HUDEP-2 (cell line): Measurements from ENCODE around the gene TDP1.
"Not testable (repeated sequence)": the region's sequence is repeated elsewhere in the genome, so short reads cannot be mapped to it uniquely, and the experiment has no call there.

Source experiments
- DNase-seq, 76 experiments: peaks; one replicate each; lab custom pipeline; 2025; ENCODE audit not compliant: unreplicated experiment in 76 of 76; lab: John Stamatoyannopoulos, UW

Gene TDP1

GRCh38 chr14:89986462-89987160 is 30.9 kb downstream of the TDP1 start:
- no peak for DNase-seq

GRCh38 chr14:89987161-89987475 is 31.4 kb downstream of the TDP1 start:
- no peak for DNase-seq

DNA sequence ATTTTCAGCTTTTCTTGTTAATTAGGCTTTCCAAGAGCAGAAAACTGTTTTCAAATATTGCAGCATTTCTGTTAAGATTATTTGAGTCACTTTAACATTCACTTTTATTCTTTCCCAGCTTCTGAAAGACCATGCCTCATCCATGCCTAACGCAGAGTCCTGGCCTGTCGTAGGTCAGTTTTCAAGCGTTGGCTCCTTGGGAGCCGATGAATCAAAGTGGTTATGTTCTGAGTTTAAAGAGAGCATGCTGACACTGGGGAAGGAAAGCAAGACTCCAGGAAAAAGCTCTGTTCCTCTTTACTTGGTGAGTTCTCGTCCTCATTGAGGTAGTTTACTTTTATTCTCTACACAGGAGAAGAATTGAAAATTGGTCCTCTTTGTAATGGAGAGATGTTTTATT is 33.1 kb downstream of the TDP1 start:
- DNase-seq, result no peak

- DNase-seq, result no peak
Observed at GRCh38 chr14:89990218-89990617, 34.5 kb downstream of the TDP1 start.

DNA sequence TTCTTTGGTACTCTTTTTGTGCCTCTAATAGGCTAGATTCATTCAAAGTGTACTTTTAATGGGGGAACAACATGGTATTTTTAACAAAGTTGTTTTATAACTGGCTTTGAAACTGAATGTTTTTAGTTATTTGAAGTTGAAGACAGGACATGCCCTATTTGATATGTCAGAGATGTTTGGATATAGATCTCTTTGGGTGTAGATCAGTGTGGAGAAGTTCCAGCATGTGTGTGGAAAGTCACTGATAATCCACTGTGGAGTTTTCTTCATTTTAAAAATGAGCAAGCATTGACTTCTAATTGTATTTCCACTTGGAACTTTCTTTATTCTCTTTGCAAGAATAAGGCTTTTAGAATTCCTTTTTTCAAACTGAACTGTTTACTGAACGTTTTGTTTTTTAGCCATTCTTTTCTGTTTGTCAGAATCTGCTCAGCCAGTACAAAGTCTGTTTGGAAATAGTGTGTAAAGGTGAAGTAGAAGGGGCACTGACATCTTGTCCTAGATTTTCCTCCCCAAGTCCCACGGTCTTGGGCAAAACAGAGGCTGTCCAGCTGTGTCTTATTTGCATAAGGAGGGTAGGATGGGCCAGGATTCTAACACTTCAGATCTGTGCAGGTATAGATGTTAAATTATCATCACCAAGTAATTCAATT is 35.0 kb downstream of the TDP1 start:
- DNase-seq, result no peak

- DNase-seq, result no peak
Observed at GRCh38 chr14:89992273-89992672, 36.5 kb downstream of the TDP1 start.

- DNase-seq, result no peak
Observed at GRCh38 chr14:89996963-89997362, 41.2 kb downstream of the TDP1 start.

- DNase-seq, result no peak
Observed at GRCh38 chr14:90000935-90001334, 45.2 kb downstream of the TDP1 start.

DNA sequence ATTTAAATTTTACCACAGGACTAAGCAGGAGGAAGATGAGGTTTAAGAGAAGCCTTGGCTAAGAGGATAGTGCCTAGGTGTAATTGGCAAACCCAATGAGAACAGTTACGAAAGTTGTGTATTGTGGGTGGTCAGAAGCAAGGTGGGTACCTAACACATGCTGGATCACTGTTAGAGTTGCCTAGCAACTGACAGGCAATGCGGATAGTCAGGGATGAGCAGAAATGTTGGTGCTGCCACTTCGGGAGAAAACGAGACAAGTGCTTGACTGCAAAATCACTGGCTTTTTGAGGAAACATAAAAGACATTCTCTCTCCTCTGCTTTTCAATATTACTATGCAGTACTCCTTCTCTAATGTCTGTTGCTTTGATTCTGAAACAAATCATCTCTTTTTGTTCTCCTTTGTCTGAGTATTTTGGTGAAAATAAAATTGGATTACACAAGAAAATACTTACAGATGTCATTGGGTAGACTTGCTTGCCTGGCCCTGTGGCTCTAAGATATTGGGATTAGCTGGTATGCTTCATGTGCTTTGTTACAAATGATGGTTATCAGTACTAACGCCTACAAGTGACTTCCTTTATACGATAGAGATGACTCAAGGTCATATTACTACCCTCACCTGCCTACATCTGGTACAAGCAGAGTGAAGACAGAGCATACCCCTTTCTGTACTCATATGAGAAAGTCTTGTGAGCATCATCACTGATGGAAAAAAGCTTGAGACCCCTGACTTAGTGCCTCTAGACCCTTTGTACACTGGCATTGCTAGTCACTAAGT is 48.0 kb downstream of the TDP1 start:
- peak in 2 of 76 experiments; percentile 6 to 33 for DNase-seq

DNA sequence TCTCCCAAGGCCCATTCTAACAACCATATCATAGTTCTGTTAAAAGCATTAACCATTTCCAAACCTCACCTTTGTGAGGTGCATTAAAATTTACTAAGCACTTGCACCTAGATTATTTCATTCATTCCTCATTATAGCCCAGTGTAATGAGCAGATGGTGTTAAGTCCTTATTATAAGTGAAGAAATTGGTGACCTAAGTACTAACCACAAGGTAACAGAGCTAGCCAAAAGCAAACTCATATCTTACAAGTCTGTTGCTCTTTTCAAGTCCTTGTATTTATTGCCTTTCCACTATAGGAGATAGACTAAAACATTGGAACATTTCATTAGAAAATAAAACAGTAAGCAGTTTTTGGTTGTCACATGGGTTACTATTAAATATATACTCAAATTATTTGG is 49.7 kb downstream of the TDP1 start:
- peak in 2 of 76 experiments; percentile 10 to 12 for DNase-seq

- peak in 69 of 76 experiments; percentile 4 to 90 (median 55) for DNase-seq
Observed at GRCh38 chr14:90005939-90006530, 50.3 kb downstream of the TDP1 start.

GRCh38 chr14:90017371-90017770 is 61.6 kb downstream of the TDP1 start:
- no peak for DNase-seq

DNA sequence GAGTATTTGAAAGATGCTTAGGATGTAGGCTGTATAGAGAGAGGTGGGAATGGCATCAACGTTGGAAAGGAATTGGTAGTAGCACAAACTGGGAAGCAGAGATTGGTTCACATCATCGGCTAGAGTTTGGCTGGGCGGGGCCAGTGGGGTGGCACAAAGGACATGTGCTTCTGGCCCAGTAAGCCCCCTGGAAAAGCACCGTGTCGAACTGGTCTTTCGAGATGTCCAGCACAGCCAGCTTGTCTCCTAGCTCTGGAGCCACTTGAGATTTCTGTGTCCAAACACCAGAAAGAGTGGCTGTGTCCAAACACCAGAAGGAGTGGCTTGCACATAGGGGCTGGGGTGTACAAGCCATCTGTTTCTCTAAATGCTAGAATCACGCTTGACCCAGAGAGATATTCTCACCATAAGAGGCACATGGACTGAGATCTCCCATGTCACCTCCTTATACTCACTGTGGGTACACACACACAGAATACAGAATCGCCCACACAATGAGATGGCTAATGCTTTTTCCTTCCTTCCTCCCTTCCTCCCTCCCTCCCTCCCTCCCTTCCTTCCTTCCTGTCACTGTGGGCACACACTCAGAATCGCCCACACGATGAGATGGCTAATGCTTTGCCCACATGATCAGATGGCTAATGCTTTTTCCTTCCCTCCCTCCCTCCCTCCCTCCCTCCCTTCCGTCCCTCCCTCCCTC is 64.2 kb downstream of the TDP1 start:
- no peak for DNase-seq

DNA sequence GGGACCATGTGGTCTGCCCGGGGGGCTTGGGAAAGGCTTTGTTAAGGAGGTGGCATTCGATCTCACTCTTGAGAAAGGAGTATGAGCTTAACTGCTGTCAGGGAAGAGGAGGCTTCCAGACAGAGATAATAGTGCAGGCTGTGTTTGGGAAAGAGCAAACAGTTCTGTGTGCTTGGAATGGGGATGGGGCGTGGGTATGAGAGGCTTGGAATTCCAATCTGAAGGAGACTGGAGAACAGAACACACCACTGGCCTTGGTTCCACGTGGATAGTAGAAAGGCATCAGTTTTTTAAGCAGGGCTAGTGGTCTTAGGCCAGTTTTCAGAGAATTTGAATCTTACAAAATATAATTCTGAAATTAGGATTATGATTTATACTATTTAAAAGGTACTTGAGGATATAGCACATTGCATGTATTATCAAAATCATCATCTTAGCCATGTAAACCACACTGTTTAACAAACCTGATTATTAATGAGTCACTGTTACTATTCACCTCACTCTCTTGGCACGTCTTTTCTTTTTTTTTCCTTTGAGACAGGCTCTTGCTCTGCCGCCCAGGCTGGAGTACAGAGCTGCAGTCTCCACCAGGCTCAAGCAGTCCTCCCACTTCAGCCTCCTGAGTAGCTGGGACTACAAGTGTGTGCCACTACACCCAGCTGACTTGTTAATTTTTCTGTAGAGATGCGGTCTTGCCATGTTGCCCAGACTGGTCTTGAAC is 67.6 kb downstream of the TDP1 start:
- DNase-seq, result no peak

DNA sequence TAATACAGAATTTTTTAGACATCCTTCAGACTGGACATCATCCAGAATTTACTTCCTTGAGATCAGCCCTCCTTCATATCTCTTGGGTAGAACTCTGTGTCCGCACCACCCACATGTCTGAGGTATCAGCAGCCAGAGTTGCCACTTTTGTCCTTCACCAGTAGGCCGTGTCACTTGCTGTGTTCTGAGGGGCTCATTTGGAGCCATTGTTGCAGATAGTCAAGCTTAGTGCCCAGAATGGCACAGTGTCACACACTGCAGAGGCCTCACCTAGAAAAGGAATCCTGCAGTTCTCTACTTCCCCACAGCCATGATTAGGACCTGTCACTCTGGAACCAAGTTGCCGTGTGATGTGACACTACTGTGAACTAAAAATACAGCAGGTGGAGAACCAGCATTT is 69.2 kb downstream of the TDP1 start:
- DNase-seq, result no peak

DNA sequence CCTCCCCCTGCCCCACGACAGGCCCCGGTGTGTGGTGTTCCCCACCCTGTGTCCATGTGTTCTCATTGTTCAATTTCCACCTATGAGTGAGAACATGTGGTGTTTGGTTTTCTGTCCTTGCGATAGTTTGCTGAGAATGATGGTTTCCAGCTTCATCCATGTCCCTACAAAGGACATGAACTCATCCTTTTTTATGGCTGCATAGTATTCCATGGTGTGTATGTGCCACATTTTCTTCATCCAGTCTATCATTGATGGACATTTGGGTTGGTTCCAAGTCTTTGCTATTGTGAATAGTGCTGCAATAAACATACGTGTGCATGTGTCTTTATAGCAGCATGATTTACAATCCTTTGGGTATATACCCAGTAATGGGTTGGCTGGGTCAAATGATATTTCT is 70.9 kb downstream of the TDP1 start:
- DNase-seq, result not testable (repeated sequence)

GRCh38 chr14:90027842-90028241 is 72.1 kb downstream of the TDP1 start:
- DNase-seq, result no peak

GRCh38 chr14:90034156-90034555 is 78.4 kb downstream of the TDP1 start:
- DNase-seq, result no peak

DNA sequence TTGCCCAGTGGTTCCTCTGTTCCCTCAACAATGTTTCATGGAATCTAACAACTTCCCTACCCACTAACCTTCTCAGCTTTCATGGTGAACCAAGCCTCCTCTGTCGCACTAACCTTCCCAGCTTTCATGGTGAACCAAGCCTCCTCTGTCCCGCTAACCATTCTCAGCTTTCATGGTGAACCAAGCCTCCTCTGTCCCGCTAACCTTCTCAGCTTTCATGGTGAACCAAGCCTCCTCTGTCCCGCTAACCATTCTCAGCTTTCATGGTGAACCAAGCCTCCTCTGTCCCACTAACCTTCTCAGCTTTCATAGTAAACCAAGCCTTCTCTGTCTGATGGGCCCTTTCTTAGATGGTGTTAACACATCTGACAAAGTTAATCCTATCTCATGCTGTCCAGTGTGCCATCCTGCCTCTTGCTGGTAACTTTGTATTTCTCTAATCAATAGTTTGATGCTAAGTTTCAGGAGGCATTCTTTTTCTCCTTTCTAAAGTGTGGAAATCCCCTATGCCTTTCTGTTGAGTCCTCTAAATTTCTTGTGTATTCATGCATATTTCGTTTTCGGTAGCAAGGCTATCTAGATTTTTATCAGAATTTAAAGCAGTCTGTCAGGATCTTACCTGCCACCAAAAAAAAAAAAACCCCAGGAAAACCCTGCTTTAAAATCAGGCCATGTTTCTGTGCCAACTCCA is 79.3 kb downstream of the TDP1 start:
- DNase-seq, result no peak
